ENCODE measurements around the gene ARID3A. TPM values are rescaled to one million over a fixed set of nuclear protein-coding genes. Genes with fewer than 3 reads are reported as not detected.
"Not testable (repeated sequence)": the region's sequence is repeated elsewhere in the genome, so short reads cannot be mapped to it uniquely, and the experiment has no call there.

ARID3A gene
- polyA plus RNA-seq, 1 donor = 28.3 TPM

- DNase-seq = no peak
These were observed 22.1 kb downstream of the ARID3A start for GRCh38 chr19:947707-948539.

GRCh38 chr19:948842-949496 is 23.1 kb downstream of the ARID3A start:
- no peak for DNase-seq

- no peak for DNase-seq
These were observed 24.7 kb downstream of the ARID3A start for GRCh38 chr19:950352-951066.

GRCh38 chr19:952049-952679 is 26.3 kb downstream of the ARID3A start:
- no peak for DNase-seq

GRCh38 chr19:952680-953444 is 27.0 kb downstream of the ARID3A start:
- DNase-seq = no peak

GRCh38 chr19:953445-954271 is 27.8 kb downstream of the ARID3A start:
- DNase-seq = no peak

GRCh38 chr19:954272-954671 is 28.4 kb downstream of the ARID3A start:
- DNase-seq = no peak

- DNase-seq = peak; percentile 77
These were observed 29.0 kb downstream of the ARID3A start for GRCh38 chr19:954672-955494.

- DNase-seq = no peak
These were observed 30.2 kb downstream of the ARID3A start for GRCh38 chr19:955803-956765.

GRCh38 chr19:956766-957440 is 31.1 kb downstream of the ARID3A start:
- DNase-seq = peak; percentile 71

- not testable (repeated sequence) for DNase-seq
These were observed 31.7 kb downstream of the ARID3A start for GRCh38 chr19:957578-957977.

GRCh38 chr19:958967-959855 is 33.4 kb downstream of the ARID3A start:
- no peak for DNase-seq

GRCh38 chr19:960020-960419 is 34.2 kb downstream of the ARID3A start:
- DNase-seq = no peak

- no peak for DNase-seq
These were observed 34.7 kb downstream of the ARID3A start for GRCh38 chr19:960601-960938.

GRCh38 chr19:961866-962620 is 36.2 kb downstream of the ARID3A start:
- DNase-seq = no peak

GRCh38 chr19:962683-963400 is 37.0 kb downstream of the ARID3A start:
- no peak for DNase-seq

Measured in left kidney (tissue), 2 donors.